ENCODE measurements around the gene AGAP2. TPM values are rescaled to one million over a fixed set of nuclear protein-coding genes. Genes with fewer than 3 reads are reported as not detected.

AGAP2 gene
- total and polyA plus RNA-seq, 2 of the 13 experiments (the other 11 are each of a cell fraction or from before 2014, with no cell fraction given): 0.38 to 0.45 TPM

- TF ChIP-seq, protein P1, sequence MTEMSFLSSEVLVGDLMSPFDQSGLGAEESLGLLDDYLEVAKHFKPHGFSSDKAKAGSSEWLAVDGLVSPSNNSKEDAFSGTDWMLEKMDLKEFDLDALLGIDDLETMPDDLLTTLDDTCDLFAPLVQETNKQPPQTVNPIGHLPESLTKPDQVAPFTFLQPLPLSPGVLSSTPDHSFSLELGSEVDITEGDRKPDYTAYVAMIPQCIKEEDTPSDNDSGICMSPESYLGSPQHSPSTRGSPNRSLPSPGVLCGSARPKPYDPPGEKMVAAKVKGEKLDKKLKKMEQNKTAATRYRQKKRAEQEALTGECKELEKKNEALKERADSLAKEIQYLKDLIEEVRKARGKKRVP (CRISPR knock-in tag; IDR thresholded peaks at IDR 0.05): peak in 1 of 2 experiments; percentile 80; a peak in 2 of 4 replicates
- TF ChIP-seq ZKSCAN1 (IDR thresholded peaks at IDR 0.05; ENCODE audit: low read length): no peak
- TF ChIP-seq, protein P2, sequence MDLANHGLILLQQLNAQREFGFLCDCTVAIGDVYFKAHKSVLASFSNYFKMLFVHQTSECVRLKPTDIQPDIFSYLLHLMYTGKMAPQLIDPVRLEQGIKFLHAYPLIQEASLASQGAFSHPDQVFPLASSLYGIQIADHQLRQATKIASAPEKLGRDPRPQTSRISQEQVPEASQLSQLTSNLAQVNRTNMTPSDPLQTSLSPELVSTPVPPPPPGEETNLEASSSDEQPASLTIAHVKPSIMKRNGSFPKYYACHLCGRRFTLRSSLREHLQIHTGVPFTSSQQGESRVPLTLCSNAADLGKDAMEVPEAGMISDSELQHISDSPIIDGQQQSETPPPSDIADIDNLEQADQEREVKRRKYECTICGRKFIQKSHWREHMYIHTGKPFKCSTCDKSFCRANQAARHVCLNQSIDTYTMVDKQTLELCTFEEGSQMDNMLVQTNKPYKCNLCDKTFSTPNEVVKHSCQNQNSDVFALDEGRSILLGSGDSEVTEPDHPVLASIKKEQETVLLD (CRISPR knock-in tag; IDR thresholded peaks at IDR 0.05; ENCODE audit: low read depth): peak; percentile 75
- TF ChIP-seq PHF21A (CRISPR knock-in tag; IDR thresholded peaks at IDR 0.05): peak; percentile 86
- TF ChIP-seq, protein P3, sequence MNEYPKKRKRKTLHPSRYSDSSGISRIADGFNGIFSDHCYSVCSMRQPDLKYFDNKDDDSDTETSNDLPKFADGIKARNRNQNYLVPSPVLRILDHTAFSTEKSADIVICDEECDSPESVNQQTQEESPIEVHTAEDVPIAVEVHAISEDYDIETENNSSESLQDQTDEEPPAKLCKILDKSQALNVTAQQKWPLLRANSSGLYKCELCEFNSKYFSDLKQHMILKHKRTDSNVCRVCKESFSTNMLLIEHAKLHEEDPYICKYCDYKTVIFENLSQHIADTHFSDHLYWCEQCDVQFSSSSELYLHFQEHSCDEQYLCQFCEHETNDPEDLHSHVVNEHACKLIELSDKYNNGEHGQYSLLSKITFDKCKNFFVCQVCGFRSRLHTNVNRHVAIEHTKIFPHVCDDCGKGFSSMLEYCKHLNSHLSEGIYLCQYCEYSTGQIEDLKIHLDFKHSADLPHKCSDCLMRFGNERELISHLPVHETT (CRISPR knock-in tag; conservative IDR thresholded peaks at IDR 0.05): peak; percentile 75
- peak; percentile 85 for TF ChIP-seq DR1 (CRISPR knock-in tag; IDR thresholded peaks at IDR 0.05)
- no peak for TF ChIP-seq ZFAT (CRISPR knock-in tag; conservative IDR thresholded peaks at IDR 0.05)
- no peak; the same call in none of the 2 replicates for TF ChIP-seq ZNF318 (CRISPR knock-in tag; IDR thresholded peaks at IDR 0.05)
- TF ChIP-seq SNAI1 (CRISPR knock-in tag; IDR thresholded peaks at IDR 0.05; ENCODE audit: borderline replicate concordance): no peak
- 0 out of 2 replicates have a peak, but pooled peaks have one; percentile 48 for TF ChIP-seq HNRNPUL1 (IDR thresholded peaks at IDR 0.05; ENCODE audit: low read depth, low read length)
- peak; percentile 97 for TF ChIP-seq DMAP1 (CRISPR knock-in tag; IDR thresholded peaks at IDR 0.05)
- TF ChIP-seq GZF1 (CRISPR knock-in tag; IDR thresholded peaks at IDR 0.05): no peak
- 0 out of 2 replicates have a peak, but pooled peaks have one; percentile 41 for TF ChIP-seq ZSCAN20 (CRISPR knock-in tag; IDR thresholded peaks at IDR 0.05; ENCODE audit: borderline replicate concordance)
- TF ChIP-seq JUN (CRISPR knock-in tag; IDR thresholded peaks at IDR 0.05): peak; percentile 83; the same call in 1 of the 2 replicates
- TF ChIP-seq SOX5 (CRISPR knock-in tag; IDR thresholded peaks at IDR 0.05; ENCODE audit: borderline replicate concordance): peak; percentile 69; the same call in 1 of the 2 replicates
- peak; percentile 94 for TF ChIP-seq SPEN (CRISPR knock-in tag; IDR thresholded peaks at IDR 0.05; ENCODE audit: low read depth)
- TF ChIP-seq ZNF432 (CRISPR knock-in tag; IDR thresholded peaks at IDR 0.05; ENCODE audit: borderline replicate concordance): no peak
These were observed 13.5 kb upstream of the AGAP2 start, which contains the start of gene CDK4 (continued) for GRCh38 chr12:57751788-57752667.
